CD4-positive, alpha-beta T cell treated with Interleukin-2 at 100 ng/mL for 4 hours (primary cell): ENCODE measurements around the gene CIITA.
"Not testable (repeated sequence)": the region's sequence is repeated elsewhere in the genome, so short reads cannot be mapped to it uniquely, and the experiment has no call there.

Experiments
- DNase-seq: peaks from one replicate; pipeline ENCODE4 v3.0.0-alpha.2; 2020; ENCODE audit warnings: low spot score

CIITA gene, protein sequence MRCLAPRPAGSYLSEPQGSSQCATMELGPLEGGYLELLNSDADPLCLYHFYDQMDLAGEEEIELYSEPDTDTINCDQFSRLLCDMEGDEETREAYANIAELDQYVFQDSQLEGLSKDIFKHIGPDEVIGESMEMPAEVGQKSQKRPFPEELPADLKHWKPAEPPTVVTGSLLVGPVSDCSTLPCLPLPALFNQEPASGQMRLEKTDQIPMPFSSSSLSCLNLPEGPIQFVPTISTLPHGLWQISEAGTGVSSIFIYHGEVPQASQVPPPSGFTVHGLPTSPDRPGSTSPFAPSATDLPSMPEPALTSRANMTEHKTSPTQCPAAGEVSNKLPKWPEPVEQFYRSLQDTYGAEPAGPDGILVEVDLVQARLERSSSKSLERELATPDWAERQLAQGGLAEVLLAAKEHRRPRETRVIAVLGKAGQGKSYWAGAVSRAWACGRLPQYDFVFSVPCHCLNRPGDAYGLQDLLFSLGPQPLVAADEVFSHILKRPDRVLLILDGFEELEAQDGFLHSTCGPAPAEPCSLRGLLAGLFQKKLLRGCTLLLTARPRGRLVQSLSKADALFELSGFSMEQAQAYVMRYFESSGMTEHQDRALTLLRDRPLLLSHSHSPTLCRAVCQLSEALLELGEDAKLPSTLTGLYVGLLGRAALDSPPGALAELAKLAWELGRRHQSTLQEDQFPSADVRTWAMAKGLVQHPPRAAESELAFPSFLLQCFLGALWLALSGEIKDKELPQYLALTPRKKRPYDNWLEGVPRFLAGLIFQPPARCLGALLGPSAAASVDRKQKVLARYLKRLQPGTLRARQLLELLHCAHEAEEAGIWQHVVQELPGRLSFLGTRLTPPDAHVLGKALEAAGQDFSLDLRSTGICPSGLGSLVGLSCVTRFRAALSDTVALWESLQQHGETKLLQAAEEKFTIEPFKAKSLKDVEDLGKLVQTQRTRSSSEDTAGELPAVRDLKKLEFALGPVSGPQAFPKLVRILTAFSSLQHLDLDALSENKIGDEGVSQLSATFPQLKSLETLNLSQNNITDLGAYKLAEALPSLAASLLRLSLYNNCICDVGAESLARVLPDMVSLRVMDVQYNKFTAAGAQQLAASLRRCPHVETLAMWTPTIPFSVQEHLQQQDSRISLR

DNA sequence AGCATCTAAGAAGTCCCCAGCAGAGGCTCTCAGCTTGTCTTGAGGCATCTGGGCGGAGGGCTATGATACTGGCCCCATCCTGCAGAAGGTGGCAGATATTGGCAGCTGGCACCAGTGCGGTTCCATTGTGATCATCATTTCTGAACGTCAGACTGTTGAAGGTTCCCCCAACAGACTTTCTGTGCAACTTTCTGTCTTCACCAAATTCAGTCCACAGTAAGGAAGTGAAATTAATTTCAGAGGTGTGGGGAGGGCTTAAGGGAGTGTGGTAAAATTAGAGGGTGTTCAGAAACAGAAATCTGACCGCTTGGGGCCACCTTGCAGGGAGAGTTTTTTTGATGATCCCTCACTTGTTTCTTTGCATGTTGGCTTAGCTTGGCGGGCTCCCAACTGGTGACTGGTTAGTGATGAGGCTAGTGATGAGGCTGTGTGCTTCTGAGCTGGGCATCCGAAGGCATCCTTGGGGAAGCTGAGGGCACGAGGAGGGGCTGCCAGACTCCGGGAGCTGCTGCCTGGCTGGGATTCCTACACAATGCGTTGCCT is at the start of gene CIITA:
TSS of gene CIITA (plus strand) at position 404 of the 543 bp plus-strand sequence. CDS start at position 533, 129 bp downstream.
- peak; percentile 70 for DNase-seq

DNA sequence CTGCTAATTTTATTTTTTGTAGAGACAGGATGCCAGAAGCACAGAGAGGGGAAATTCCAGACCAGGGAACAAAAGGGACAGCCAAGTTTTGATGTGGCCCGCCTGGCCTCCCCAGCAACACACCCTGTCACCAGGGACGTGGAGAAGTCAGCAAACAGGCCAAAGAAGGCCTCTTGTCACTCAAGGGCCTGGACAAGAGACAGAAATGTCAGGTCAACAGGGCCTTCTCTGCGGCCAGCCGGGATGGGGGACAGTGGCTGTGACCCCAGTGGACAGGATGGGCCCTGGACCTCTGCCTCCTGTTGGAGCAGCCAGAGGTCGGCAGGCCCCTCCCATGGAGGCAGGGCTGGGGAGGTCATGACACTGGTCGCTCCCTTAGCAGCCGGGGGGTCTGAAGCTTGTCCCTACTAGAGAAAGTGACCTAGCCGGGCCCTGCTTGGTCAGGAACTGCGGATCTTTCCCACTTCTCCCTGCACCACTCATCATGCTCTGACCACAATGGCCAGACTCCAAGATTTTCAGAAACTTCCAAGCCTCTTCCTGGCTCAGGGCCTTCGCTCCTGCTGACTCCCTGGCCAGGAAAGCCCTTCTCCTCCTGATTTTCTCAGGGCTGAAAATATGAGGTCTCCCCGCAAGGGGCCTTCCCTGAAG is 49.2 kb upstream of the CIITA start:
- no peak for DNase-seq

DNA sequence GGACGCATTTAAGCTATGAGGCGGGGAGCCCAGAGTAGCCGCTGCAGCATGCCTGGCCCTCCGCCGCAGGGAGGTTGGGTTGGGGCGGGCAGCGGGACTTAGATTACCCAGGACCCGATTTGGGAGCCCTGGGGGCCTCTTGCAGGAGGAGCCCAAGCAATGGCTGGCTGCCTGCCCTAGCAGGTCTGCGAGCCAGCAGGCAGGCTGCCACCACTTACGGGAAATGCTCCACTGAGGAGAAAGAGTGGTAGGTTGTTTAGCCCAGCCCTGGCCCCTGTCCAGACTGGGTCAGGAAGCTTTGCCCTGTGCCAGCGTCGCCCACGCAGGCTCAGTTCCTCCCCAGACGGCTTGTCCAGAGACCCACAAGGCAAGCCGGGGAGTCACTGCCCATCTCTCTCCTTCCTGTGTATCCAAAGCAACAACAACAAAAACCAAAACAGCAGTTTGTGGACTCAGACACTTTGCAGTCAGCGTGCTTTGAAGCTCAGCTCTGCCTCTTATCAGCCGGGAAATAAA is 48.1 kb upstream of the CIITA start:
- DNase-seq, result no peak

DNA sequence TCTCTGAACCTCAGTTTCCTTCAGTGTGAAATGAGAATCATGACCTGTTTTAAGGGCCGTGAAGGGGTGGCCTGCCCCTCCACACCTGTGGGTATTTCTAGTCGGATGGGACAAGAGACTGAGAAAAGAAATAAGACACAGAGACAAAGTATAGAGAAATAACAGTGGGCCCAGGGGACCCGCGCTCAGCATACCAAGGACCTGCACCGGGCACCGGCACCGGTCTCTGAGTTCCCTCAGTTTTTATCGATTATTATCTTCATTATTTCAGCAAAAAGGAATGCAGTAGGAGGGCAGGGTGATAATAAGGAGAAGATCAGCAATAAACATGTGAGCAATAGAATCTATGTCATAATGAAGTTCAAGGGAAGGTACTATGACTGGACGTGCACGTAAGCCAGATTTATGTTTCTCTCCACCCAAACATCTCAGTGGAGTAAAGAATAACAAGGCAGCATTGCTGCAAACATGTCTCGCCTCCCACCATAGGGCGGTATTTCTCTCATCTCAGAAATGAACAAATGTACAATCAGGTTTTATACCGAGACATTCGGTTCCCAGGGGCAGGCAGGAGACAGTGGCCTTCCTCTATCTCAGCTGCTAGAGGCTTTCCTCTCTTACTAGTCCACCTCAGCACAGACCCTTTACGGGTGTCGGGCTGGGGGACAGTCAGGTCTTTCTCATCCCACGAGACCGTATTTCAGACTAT is 47.5 kb upstream of the CIITA start:
- DNase-seq, result not testable (repeated sequence)

DNA sequence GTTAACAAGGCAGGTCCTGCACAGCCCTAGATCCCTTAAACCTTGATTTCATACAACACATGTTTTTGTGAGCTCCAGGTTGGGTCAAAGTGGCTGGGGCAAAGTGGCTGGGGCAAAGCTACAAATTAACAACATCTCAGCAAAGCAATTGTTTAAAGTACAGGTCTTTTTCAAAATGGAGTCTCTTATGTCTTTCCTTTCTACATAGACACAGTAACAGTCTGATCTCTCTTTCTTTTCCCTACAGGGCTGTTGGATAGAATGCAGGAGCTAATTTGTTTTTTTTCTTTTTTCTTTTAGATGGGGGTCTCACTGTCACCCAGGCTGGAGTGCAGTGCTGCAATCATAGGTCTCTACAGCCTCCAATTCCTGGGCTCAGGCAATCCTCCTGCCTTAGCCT is 46.8 kb upstream of the CIITA start:
- not testable (repeated sequence) for DNase-seq

DNA sequence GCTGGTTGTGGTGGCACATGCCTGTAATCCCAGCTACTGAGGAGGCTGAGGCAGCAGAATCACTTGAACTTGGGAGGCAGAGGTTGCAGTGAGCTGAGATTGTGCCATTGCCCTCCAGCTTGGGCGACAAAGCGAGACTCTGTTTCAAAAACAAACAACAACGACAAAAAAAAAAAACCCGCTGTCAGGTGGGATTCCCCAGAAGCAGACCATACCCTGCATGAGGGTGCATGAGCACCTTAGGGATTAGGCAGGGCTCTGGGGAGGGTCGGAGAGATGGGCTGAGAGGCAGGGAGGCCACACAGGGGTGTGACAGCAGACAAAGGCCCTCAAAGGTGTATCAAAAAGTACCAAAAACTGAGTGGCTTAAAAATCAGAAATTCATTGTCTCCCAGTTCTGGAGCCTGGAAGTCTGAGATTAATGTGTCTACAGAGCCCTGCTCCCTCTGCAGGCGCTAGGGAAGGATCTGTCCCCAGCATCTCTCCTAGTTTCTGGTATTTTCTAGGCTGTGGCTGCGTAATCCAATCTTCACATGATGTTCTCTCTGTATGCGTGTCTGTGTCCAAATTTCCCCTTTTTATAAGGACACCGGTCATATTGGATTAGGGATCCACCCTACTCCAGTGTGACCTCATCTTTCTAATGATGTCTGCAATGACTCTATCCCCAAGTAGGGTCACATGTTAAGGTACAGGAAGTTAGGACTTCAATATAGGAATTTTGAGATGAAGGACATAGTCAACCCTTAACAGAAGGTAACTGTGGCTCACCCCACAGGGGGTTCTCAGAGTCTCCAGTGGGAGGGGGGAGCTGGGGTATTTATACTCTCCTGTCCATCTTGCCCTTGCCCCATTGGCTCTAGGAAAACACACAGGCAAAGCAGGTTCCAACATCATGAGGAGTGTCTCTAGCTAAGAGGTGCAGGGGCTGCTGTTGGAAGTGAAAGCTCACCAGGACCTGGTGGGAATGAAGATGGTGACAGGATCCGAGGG is 44.8 kb upstream of the CIITA start:
- DNase-seq, result no peak

DNA sequence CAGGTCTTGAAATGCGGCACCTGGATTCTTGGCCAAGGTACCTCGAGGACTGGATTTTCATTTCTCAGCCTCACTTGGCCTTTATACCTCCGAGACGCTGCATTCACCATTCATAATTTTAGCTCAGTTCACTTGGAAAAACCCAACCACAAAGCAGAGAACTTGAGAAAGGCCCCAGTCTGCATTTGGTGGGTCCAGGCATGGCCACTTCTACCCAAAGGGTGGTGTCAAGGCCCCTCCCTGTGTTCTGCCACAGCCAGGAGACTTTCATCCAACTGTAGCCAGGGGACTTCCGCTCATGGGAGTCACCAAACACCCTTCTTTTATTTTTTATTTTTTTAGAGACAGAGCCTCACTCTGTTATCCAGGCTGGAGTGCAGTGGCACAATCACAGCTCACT is 43.7 kb upstream of the CIITA start:
- no peak for DNase-seq

DNA sequence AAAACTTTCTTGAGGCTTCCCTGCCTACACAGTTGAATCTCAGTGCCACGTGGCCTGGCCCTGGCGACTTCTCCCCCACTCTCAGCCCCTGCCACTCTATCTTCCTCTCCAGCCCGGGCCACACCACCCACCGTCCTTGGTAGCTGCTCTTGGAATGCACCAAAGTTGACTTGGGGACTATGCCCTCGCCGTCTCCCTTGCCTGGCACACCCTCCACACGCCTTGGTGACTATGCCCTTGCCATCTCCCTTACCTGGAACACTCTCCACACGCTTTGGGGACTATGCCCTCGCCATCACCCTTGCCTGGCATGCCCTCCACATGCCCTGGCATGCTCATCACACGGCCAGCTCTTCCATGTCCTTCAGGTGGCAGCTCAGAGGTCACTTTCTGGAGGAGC is 42.9 kb upstream of the CIITA start:
- DNase-seq, result no peak

DNA sequence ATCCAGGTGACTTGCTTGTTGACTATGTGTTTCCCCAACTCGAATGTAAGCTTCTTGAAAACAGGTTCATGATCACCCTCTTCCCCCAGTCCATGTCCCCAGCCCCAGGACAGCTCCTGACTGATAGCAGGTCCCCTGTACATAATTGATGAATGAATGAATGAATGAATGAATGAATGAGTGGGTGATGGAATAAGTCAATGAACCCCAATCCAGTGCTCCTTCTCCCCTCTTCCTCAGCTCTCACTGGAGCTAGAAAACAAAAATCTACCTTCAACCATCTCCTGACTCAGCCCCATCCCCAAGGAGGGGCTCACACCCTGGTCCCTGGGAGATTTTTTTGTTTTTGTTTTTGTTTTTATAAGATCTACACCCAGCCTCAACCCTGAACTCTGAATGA is 42.2 kb upstream of the CIITA start:
- no peak for DNase-seq

DNA sequence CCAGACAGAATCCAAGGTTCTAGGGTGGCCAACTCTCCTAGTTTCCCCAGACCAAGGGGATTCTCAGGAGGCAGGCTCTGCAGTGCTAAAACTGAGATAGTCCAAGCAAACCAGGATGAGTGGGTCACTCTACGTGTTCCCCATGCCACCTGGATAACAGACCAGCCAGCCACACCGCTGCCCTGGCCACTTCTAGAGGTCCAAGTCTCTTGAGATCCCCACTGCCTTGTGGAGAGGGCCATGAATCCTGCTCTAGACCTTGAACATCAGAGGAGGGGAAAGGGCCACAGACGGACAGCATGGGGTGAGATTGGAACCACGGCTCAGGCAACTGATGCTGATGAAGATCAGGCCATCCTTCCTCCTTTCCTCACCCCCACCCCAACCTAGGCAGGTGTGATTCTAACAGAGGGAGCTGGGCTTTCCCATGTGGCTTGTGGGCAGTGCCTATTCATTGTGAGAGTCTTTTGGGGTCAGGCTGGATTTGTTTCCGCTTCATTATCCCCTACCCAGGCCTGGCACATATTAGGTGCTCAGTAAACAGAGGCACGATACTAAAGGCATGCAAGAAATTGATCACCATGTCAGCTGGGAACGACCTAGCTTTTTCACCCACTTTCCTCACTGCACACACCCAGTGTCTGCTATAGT is 41.6 kb upstream of the CIITA start:
- no peak for DNase-seq

DNA sequence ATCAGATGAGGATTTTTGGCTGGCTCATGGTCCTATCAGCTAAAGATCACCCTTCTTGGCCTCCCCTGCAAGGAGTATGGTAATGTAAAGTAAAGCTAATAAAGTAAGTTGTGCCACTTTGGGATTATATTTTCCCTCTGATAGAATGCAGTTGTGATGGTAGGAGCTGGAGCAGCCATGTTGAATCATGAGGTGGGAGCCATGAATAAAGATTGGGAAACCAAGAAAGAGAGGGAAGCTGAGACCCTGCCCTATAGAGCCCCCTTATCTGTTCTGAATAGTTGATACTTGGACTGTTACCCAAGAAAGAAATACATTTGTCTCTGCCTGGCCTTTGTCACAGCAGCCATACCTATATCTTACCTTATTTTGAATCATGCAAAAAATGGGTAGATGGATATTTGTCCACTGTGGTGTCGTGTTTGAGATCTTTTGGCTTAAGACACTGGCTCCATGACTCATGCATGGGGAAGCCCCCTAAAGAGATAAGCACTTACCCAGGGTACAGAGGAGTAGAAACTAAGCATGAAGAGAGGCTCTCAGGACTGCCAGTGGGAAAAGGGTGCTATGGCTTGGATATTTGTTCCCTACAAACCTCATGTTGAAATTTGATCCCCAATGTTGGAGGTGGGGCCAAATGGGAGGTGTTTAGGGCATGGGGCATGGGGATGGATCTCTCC is 40.7 kb upstream of the CIITA start:
- DNase-seq, result no peak

DNA sequence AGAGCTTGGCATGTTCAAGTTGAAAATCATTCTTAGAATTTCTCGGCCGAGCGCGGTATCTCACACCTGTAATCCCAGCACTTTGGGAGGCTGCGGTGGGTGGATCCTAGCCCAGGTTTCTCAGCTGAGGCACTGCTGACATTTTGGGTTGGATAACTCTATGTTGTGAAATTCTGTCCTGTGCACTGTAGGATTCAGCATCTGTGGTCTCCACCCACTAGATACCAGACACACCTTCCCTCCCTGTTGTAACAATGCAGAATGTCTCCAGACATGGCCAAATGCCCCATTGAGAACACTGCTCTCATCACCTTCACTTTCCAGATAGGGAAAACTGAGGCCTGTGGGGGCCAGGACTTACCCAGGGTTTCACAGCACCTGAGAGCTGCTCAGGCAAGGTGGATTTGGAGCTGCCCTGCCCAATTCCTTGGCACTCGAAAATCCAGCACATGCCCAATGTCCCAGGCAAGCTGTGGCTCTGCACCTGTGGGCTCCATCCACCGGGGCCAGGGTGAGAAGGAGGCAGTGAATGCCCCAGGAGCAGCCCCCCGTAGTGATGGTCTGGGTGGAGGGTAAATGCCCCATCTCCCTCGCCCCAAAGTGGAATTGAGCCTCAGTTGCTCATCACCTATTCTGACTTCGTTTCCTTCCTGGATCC is 38.3 kb upstream of the CIITA start:
- DNase-seq, result no peak

DNA sequence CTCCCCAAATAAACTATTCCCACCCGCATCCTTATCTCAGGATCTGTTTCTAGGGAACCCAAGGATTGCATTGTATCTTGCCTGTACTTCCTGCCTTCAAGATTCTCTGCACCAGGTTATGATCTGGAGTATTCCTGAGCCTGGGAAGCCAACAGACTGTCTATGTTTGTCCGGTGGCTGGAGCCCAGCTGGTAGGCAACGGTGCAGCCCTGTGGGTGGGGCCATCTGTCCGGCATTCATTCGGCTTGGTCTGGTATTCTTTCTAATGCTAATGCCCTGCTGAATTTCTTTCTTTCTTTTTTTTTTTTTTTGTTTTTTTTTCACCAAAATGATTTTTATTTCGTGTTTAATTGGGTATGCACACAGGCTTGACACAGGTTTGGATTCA is 37.7 kb upstream of the CIITA start:
- DNase-seq, result no peak

DNA sequence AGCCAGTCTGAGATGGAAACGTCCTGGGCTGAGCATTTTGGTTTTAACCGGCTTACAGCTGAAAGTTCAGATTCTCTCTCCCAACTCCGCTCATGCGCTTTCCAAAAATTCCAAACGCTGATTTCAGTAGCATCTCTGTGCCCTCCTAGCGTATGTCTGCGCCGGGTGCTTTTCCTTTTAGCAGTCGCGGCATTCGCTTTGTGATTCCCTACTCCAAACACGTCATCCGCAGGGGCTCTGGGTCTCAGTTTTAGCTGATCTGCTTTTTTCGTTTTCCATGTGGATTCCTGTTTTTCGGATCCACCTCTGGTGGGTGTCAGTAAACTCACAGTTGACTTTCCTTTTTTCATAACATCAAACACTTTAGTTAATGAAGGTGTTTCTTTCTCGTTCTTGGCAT is 36.3 kb upstream of the CIITA start:
- no peak for DNase-seq

DNA sequence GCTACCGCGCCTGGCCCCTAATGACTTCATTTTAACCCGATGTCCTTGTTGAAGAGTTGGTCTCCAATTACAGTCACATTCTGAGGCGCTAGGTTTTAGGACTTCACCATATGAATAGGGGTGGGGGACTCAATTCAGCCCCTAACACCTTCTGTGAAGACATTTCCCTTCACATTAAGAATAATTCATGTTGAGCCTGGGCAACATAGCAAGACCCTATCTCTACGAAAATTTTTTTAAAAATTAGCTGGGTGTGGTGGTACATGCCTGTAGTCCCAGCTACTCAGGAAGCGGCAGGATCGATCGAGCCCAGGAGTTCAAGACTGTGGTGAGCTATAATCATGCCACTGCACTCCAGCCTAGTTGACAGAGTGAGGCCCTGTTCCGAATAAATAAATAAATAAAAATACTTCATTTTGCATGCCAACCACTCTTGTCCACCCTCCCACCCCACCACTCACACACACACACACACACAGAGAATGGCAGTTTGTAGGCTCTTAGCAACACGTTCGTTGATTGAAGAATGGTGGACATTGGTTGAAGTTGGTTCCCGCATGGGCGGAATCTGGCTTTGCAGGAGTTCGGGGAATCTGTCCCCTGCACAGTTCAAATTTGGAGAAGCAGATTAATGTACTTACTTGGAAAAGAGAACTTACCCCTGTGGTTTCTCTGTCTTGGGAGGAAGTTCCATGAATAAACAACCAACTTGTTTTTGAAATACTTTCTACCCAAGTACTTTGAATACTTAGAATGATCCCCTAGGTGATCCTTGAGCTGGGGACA is 30.6 kb upstream of the CIITA start:
- DNase-seq, result no peak

DNA sequence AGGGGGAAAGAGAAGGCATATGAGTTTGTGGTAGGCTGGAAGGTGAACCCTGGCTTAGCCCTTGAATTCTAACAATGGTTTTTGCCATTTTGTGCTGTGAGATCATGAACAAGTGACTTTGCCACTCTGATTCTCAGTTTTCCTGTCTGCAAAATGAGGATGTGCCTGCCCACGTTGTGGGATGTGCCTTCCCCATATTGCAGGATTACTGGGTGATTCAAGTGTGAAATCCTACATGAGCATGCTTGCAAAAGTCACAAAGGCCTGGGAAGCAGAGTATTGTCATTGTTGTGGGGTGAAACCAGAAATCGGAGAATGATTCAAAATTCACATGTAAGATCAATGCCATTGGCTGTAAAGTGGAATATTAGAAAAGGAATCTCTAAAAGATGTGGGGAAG is 29.8 kb upstream of the CIITA start:
- no peak for DNase-seq

DNA sequence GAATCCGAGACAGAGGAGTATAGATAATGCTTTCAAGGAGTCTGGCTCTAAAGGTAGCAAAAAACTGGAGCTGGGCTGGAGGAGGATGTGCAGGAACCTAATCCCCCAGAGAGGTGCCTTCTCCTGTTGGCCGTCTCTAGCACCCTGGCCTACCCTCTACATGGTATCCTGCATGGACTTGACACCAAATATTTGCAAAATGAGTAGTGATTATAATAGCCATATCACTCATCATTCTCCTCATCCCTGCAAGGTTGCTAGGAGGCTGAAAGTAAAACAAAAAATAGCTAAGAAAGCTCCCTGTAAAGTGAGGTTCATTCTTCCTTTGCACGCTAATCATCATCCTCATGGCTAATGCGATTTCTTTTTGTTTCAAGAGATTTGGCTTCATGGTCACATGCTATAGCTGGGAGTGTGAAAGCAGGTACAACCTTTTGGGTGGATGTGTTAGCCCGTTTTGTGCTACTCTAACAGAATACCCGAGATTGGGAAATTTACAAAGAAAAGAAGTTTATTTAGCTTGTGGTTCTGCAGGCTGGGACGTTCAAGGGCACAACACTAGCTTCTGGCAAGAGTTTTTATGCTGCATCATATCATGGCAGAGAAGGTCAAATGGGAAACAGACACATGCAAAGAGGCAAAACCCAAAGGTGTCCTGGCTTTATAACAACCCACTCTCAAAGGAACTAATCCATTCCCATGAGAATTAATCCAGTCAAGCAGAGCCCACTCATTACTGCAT is 27.1 kb upstream of the CIITA start:
- no peak for DNase-seq
